Tibial artery (tissue), 4 donors: ENCODE results near the gene TTC24.
"Not testable (repeated sequence)": the region's sequence is repeated elsewhere in the genome, so short reads cannot be mapped to it uniquely, and the experiment has no call there.

Source experiments
- DNase-seq, 2 donors: peaks; one replicate each; pipeline ENCODE4 v3.0.0-alpha.2; 2019
- H3K27ac ChIP-seq, 2 donors: fragments of 200-600 bp; sonication (generic) in 1 of 2; 1 replicate in 1 of 2; 2 replicates in 1 of 2; pipeline ENCODE4 v1.5.1; 2018 to 2019; ENCODE audit warnings: mild to moderate bottlenecking in 1 of 2
- H3K27me3 ChIP-seq, 2 donors: fragments of 200-600 bp; sonication (generic) in 1 of 2; one replicate each; pipeline versions ENCODE4 v1.5.1 to v1.6.0; 2016 to 2019
- H3K36me3 ChIP-seq, 3 donors: fragments of 200-600 bp; sonication (generic) in 2 of 3; one replicate each; pipeline ENCODE4 v1.5.1; 2016 to 2019; ENCODE audit warnings: mild to moderate bottlenecking in 2 of 3
- H3K4me1 ChIP-seq, 4 donors: fragments of 200-600 bp; sonication (generic) in 2 of 4; 1 replicate in 3 of 4; 2 replicates in 1 of 4; pipeline ENCODE4 v1.5.1; 2016 to 2019
- H3K4me3 ChIP-seq, 2 donors: fragments of 200-600 bp; sonication (generic) in 1 of 2; 1 replicate in 1 of 2; 2 replicates in 1 of 2; pipeline ENCODE4 v1.5.1; 2018 to 2019; ENCODE audit warnings: mild to moderate bottlenecking in 2 of 2
- H3K9me3 ChIP-seq, 3 donors: fragments of 200-600 bp; sonication (generic) in 1 of 3; one replicate each; pipeline ENCODE4 v1.5.1; 2016 to 2019
- intact Hi-C: fragments of 100-400 bp; cut with DNase I; formaldehyde crosslinking; loops from one replicate; pipeline ENCODE4 v1.15.0; 2023; ENCODE audit warnings: low total_unique reads
- TF ChIP-seq, protein P1 (sequence below), 2 experiments: fragments of 200-600 bp in 1 of 2; fragments of 450-650 bp in 1 of 2; IDR thresholded peaks; one replicate each; pipeline ENCODE4 v1.5.1; 2017 to 2019; ENCODE audit warnings: antibody characterized with exemption in 2 of 2, mild to moderate bottlenecking in 1 of 2, moderate library complexity in 1 of 2

Gene TTC24

GRCh38 chr1:156582388-156583017 is 3.0 kb downstream of the TTC24 start:
- Histone ChIP-seq H3K27ac (no peak overlapping the region), H3K27me3 (peaks cover 0 to 2% of the 10 kb centered on the region in 2 donors), H3K4me3 (no peak overlapping the region), H3K4me1 (no peaks in the 10 kb centered on the region), H3K36me3 (no peaks in the 10 kb centered on the region), H3K9me3 (no peaks in the 10 kb centered on the region)
- no peak for DNase-seq
- TF ChIP-seq, protein P1, sequence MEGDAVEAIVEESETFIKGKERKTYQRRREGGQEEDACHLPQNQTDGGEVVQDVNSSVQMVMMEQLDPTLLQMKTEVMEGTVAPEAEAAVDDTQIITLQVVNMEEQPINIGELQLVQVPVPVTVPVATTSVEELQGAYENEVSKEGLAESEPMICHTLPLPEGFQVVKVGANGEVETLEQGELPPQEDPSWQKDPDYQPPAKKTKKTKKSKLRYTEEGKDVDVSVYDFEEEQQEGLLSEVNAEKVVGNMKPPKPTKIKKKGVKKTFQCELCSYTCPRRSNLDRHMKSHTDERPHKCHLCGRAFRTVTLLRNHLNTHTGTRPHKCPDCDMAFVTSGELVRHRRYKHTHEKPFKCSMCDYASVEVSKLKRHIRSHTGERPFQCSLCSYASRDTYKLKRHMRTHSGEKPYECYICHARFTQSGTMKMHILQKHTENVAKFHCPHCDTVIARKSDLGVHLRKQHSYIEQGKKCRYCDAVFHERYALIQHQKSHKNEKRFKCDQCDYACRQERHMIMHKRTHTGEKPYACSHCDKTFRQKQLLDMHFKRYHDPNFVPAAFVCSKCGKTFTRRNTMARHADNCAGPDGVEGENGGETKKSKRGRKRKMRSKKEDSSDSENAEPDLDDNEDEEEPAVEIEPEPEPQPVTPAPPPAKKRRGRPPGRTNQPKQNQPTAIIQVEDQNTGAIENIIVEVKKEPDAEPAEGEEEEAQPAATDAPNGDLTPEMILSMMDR (IDR thresholded peaks at IDR 0.05): no peak
- intact Hi-C loops: loop anchor here (5.0 kb wide), 1 partner anchor 75 kb away; no protein-coding TSS in a partner anchor

GRCh38 chr1:156583821-156584622 is 4.5 kb downstream of the TTC24 start:
- Histone ChIP-seq H3K4me1 (no peaks in the 10 kb centered on the region), H3K9me3 (no peaks in the 10 kb centered on the region), H3K27ac (no peak overlapping the region), H3K27me3 (peaks cover 0 to 2% of the 10 kb centered on the region in 2 donors), H3K4me3 (no peak overlapping the region), H3K36me3 (no peaks in the 10 kb centered on the region)
- DNase-seq: peak; percentile 76 to 79
- TF ChIP-seq, protein P1 (IDR thresholded peaks at IDR 0.05): peak; percentile 86 to 89
- intact Hi-C loops: loop anchor here (5.0 kb wide), 1 partner anchor 73 kb away; no protein-coding TSS in a partner anchor

DNA sequence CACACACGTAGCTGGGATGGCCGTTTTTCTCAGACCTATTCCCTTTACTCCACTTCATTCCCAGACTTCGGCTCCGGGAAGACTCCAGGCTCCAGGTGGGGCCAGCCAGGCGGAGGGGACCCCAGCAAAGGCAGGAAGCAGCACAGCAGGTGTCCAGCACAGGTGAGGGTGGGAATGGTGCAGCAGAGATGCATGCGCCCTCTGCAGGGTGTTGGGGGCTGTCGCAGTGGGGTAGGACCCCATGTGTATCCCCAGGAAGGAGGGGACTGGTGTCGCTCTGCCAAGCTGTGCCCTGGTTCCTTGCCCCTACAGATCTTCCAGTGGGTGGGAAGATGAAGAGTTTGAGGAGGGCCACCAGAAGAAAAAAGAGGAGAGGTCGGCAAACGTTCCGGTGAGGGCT is 5.3 kb downstream of the TTC24 start:
- no peaks in the 10 kb centered on the region for H3K36me3 ChIP-seq
- TF ChIP-seq, protein P1 (IDR thresholded peaks at IDR 0.05): no peak
- no peaks in the 10 kb centered on the region for H3K4me1 ChIP-seq
- no peak overlapping the region for H3K27ac ChIP-seq
- DNase-seq: no peak
- H3K27me3 ChIP-seq: peaks cover 0 to 2% of the 10 kb centered on the region in 2 donors
- no peak overlapping the region for H3K4me3 ChIP-seq
- H3K9me3 ChIP-seq: no peaks in the 10 kb centered on the region
- intact Hi-C loops: loop anchor here (5.0 kb wide), 1 partner anchor 72 kb away; no protein-coding TSS in a partner anchor

DNA sequence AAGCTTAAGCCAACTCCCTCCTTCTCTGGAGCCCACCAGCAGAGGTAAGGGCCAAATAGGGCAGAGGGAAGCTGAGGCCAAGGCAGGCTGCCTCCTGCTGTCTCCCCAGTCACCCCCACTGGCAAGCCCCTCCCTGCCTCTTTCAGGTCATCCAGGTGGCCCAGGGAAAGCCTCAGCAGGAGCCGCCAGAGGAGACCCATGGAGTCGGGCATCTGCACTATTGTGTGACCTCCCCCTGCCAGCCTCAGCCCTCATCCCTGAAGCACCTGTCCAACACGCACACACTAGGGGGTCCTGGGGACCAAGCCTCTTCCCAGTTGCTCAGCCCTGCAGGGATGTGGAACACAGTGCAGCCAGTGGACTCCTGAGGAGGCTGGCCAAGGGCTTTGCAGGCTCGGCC is 6.8 kb downstream of the TTC24 start:
- no peak overlapping the region for H3K4me3 ChIP-seq
- no peaks in the 10 kb centered on the region for H3K36me3 ChIP-seq
- peaks cover 0 to 2% of the 10 kb centered on the region in 2 donors for H3K27me3 ChIP-seq
- intact Hi-C loops: no loop called here
- H3K4me1 ChIP-seq: peaks cover 0 to 5% (median 2%) of the 10 kb centered on the region in 4 donors
- no peaks in the 10 kb centered on the region for H3K9me3 ChIP-seq
- peak in 1 of 2 donors; percentile 24 for DNase-seq
- TF ChIP-seq, protein P1 (IDR thresholded peaks at IDR 0.05): no peak
- no peak overlapping the region for H3K27ac ChIP-seq

DNA sequence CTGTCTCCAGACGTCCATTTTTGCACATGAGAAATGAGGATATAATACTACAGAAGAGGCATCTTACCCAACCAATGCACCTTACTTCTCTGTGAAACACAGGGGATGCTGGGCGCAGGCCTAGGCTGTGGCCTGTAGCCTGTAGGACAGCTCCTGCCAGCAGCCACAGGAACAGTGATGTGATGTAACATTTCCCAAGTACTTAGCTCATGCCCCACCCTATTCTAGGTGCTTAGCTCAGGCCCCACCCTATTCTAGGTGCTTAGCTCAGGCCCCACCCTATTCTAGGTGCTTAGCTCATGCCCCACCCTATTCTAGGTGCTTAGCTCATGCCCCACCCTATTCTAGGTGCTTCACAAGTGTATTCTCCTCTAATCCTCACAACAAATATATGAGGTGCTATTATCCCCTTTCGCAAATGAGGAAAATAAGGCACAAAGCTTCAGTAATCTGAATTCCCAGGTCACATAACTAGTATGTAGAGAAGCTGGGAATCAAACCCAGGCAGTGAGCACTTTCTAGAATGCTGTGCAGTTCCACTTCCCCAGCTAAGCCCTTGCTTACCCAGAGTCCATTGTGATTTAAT is 7.5 kb downstream of the TTC24 start:
- Histone ChIP-seq H3K27me3 (peaks cover 0 to 2% of the 10 kb centered on the region in 2 donors), H3K36me3 (no peaks in the 10 kb centered on the region), H3K27ac (no peak overlapping the region), H3K9me3 (no peaks in the 10 kb centered on the region), H3K4me3 (no peak overlapping the region), H3K4me1 (peaks cover 0 to 5% (median 3%) of the 10 kb centered on the region in 4 donors)
- intact Hi-C loops: no loop called here
- TF ChIP-seq, protein P1 (IDR thresholded peaks at IDR 0.05): no peak
- peak in 1 of 2 donors; percentile 7 for DNase-seq

- H3K27ac ChIP-seq, H3K36me3 ChIP-seq, intact Hi-C loops, H3K27me3 ChIP-seq, H3K9me3 ChIP-seq, H3K4me3 ChIP-seq, DNase-seq: not testable (repeated sequence)
- peaks cover 0 to 15% (median 10%) of the 10 kb centered on the region in 4 donors for H3K4me1 ChIP-seq
Measured at GRCh38 chr1:156587927-156588326, 8.4 kb downstream of the TTC24 start.
